IMR-90 (cell line): ENCODE results near the gene MSRB1. TPM values are rescaled to one million over a fixed set of nuclear protein-coding genes. Genes with fewer than 3 reads are reported as not detected.

Source experiments
- ATAC-seq: fragments of 200-7000 bp; cut with Tn5 transposase; 2 replicates; pipeline ENCODE4 v1.9.1; 2020; ENCODE audit warnings: low read depth, mild to moderate bottlenecking, moderate library complexity
- BruUV-seq: library from RNA; stranded (reverse); fragments of 400-500 nt; replicated peaks from 2 replicates; lab custom pipeline; 2021; lab: Mats Ljungman, UMichigan
- CTCF ChIA-PET: fragments of 300-600 bp; formaldehyde crosslinking; extraction: SDS; loops from one replicate; lab custom pipeline; 2021; ENCODE audit warnings: antibody characterized with exemption; lab: Yijun Ruan, JAX
- POLR2A ChIA-PET: fragments of 300-600 bp; sonication (Branson Sonifier 250); formaldehyde crosslinking; loops from one replicate; lab custom pipeline; 2022; ENCODE audit warnings: antibody characterized with exemption; ENCODE audit not compliant: unreplicated experiment; lab: Charles Lee
- DNase-seq: peaks from one replicate; pipeline ENCODE4 v3.0.0; 2013
- H2AFZ ChIP-seq: replicated peaks from 2 replicates; pipeline ENCODE3; 2013; ENCODE audit warnings: low read length, mild to moderate bottlenecking; ENCODE audit not compliant: poor library complexity
- H2AK5ac ChIP-seq: 2 replicates; pipeline ENCODE4 v1.6.1; 2013; ENCODE audit warnings: low read depth, low read length, inconsistent platforms
- H2AK9ac ChIP-seq: replicated peaks from 2 replicates; pipeline ENCODE3; 2013; ENCODE audit warnings: mild to moderate bottlenecking, low read depth, low read length, moderate library complexity; ENCODE audit not compliant: poor library complexity
- H2BK120ac ChIP-seq: 2 replicates; pipeline ENCODE4 v1.6.1; 2013; ENCODE audit warnings: low read depth, low read length, inconsistent platforms
- H2BK15ac ChIP-seq: 3 replicates; pipeline ENCODE4 v1.6.1; 2013; ENCODE audit warnings: low read depth, low read length, inconsistent platforms
- H2BK20ac ChIP-seq: 2 replicates; pipeline ENCODE4 v1.6.1; 2013; ENCODE audit warnings: low read depth, mild to moderate bottlenecking, inconsistent platforms, low read length, moderate library complexity
- H2BK5ac ChIP-seq: 2 replicates; pipeline ENCODE4 v1.6.1; 2013; ENCODE audit warnings: mild to moderate bottlenecking, low read depth, low read length, inconsistent platforms; ENCODE audit not compliant: poor library complexity, severe bottlenecking
- H3K14ac ChIP-seq: replicated peaks from 2 replicates; pipeline ENCODE4 v1.6.1; 2013; ENCODE audit warnings: low read depth, low read length, inconsistent platforms
- H3K18ac ChIP-seq: 2 replicates; pipeline ENCODE4 v1.6.1; 2013; ENCODE audit warnings: low read depth, low read length, control low read depth
- H3K23ac ChIP-seq: 2 replicates; pipeline ENCODE4 v1.6.1; 2013; ENCODE audit warnings: low read depth, low read length, inconsistent platforms
- H3K27ac ChIP-seq: 2 replicates; pipeline ENCODE4 v1.5.1; 2013; ENCODE audit warnings: mild to moderate bottlenecking, control low read depth, low read length; ENCODE audit not compliant: insufficient read depth
- H3K27me3 ChIP-seq: 2 replicates; pipeline ENCODE4 v1.6.1; 2013; ENCODE audit warnings: low read length; ENCODE audit not compliant: control insufficient read depth, insufficient read depth
- H3K36me3 ChIP-seq: 2 replicates; pipeline ENCODE4 v1.6.1; 2013; ENCODE audit warnings: low read length, mixed read lengths; ENCODE audit not compliant: control insufficient read depth, insufficient read depth
- H3K4ac ChIP-seq: 2 replicates; pipeline ENCODE4 v1.6.1; 2013; ENCODE audit warnings: low read depth, low read length, inconsistent platforms
- H3K4me1 ChIP-seq: 2 replicates; pipeline ENCODE4 v1.6.1; 2013; ENCODE audit warnings: low read length, mixed read lengths; ENCODE audit not compliant: control insufficient read depth, insufficient read depth
- H3K4me2 ChIP-seq: 2 replicates; pipeline ENCODE4 v1.6.1; 2013; ENCODE audit warnings: low read depth, mild to moderate bottlenecking, control low read depth, low read length, moderate library complexity
- H3K4me3 ChIP-seq: 2 replicates; pipeline ENCODE4 v1.5.1; 2013; ENCODE audit warnings: low read depth, mild to moderate bottlenecking, control low read depth, low read length, moderate library complexity; ENCODE audit not compliant: insufficient read depth
- H3K56ac ChIP-seq: 2 replicates; pipeline ENCODE4 v1.6.1; 2013; ENCODE audit warnings: low read length, inconsistent platforms; ENCODE audit not compliant: insufficient read depth; ENCODE audit errors: extremely low read depth
- H3K79me1 ChIP-seq, 2 experiments: 2 replicates each; pipeline ENCODE4 v1.6.1; 2013; ENCODE audit warnings: low read length in 2 of 2, inconsistent platforms in 1 of 2, low read depth in 1 of 2
- H3K9ac ChIP-seq: 2 replicates; pipeline ENCODE4 v1.6.1; 2013; ENCODE audit warnings: low read depth, low read length, control low read depth
- H3K9me1 ChIP-seq: 2 replicates; pipeline ENCODE4 v1.6.1; 2013; ENCODE audit warnings: low read length, inconsistent platforms; ENCODE audit not compliant: insufficient read depth
- H3K9me3 ChIP-seq: 2 replicates; pipeline ENCODE4 v1.6.1; 2013; ENCODE audit warnings: low read length; ENCODE audit not compliant: control insufficient read depth, insufficient read depth
- H4K20me1 ChIP-seq: 2 replicates; pipeline ENCODE4 v1.6.1; 2013; ENCODE audit warnings: low read length, inconsistent platforms; ENCODE audit not compliant: insufficient read depth
- H4K5ac ChIP-seq: 2 replicates; pipeline ENCODE4 v1.6.1; 2013; ENCODE audit warnings: mild to moderate bottlenecking, low read depth, low read length, control low read depth
- H4K8ac ChIP-seq, 2 experiments: 2 replicates each; pipeline ENCODE4 v1.6.1; 2013; ENCODE audit warnings: low read depth in 2 of 2, low read length in 2 of 2, control low read depth in 1 of 2, inconsistent platforms in 1 of 2
- H4K91ac ChIP-seq: 2 replicates; pipeline ENCODE4 v1.6.1; 2013; ENCODE audit warnings: low read depth, low read length, inconsistent platforms; ENCODE audit not compliant: insufficient read depth
- NFE2L2 ChIP-seq: fragments of 150-350 bp; IDR thresholded peaks from 2 replicates; pipeline ENCODE4 v1.6.1; 2016; ENCODE audit warnings: low read depth, mild to moderate bottlenecking, low read length
- WGBS, 2 experiments: methylation state at CpG; one replicate each; pipeline versions ENCODE4 v1.1.5 to v1.1.7; 2013; ENCODE audit warnings: missing lambda C conversion rate in 2 of 2; ENCODE audit not compliant: insufficient read length in 1 of 2; ENCODE audit errors: extremely low coverage in 2 of 2; 5-methylcytosine and 5-hydroxymethylcytosine counted together
- dilution Hi-C: fragments of 300-500 bp; cut with HindIII; formaldehyde crosslinking; loops from one replicate; pipeline ENCODE4 v1.14.3; 2018; ENCODE audit warnings: low sequenced_read_pairs; ENCODE audit not compliant: unreplicated experiment
- in situ Hi-C: fragments of 300-500 bp; cut with MboI; formaldehyde crosslinking; loops from 3 replicates; pipeline ENCODE4 v1.14.3; 2019; ENCODE audit warnings: low sequenced_read_pairs, inconsistent platforms, mixed read lengths
- intact Hi-C: fragments of 100-400 bp; cut with micrococcal nuclease; formaldehyde crosslinking; loops from 2 replicates; pipeline ENCODE4 v1.10.0; 2022
- polyA plus RNA-seq, 3 experiments: library from polyadenylated mRNA; depleted of rRNA; stranded (reverse); fragments of >200 nt; gene quantifications; 2 replicates each; pipeline ENCODE4 v1.2.3, GENCODE V29; 2012; ENCODE audit warnings: low replicate concordance in 1 of 3
- total RNA-seq: library from RNA; depleted of rRNA; stranded (reverse); fragments of >200 nt; gene quantifications from 2 replicates; pipeline ENCODE4 v1.2.3, GENCODE V29; 2012
- TF ChIP-seq, protein P1 (sequence below): fragments of 150-350 bp; IDR thresholded peaks from 2 replicates; pipeline ENCODE4 v1.6.1; 2016; ENCODE audit warnings: low read depth, mild to moderate bottlenecking, low read length, moderate library complexity, borderline replicate concordance

The MSRB1 gene
- total and polyA plus RNA-seq, 2 of the 4 experiments (the other 2 are of a cell fraction): 17.0 to 32.3 TPM

GRCh38 chr16:1916640-1916990, 26.4 kb downstream of the MSRB1 start:
- Histone ChIP-seq H3K18ac (no peak overlapping the region), H2BK5ac (no peak overlapping the region), H2AK5ac (no peak overlapping the region), H2BK120ac (no peak overlapping the region), H4K20me1 (no peaks in the 10 kb centered on the region), H3K27ac (no peak overlapping the region), H3K23ac (no peak overlapping the region), H3K4ac (no peak overlapping the region), H4K91ac (no peak overlapping the region), H2BK15ac (no peak overlapping the region), H3K36me3 (no peaks in the 10 kb centered on the region), H3K9me1 (no peaks in the 10 kb centered on the region; the same call in 1 of the 2 replicates), H3K4me3 (no peak overlapping the region), H4K5ac (no peak overlapping the region), H2BK20ac (no peak overlapping the region), H3K79me1 (no peaks in the 10 kb centered on the region), H3K56ac (no peak overlapping the region), H3K4me2 (no peak overlapping the region), H3K14ac (no peak overlapping the region), H2AK9ac (no peak overlapping the region), H3K9ac (no peak overlapping the region), H4K8ac (no peak overlapping the region), H3K9me3 (no peaks in the 10 kb centered on the region), H3K27me3 (peaks cover 82% of the 10 kb centered on the region), H2AFZ (no peak overlapping the region), H3K4me1 (no peaks in the 10 kb centered on the region)
- ATAC-seq (no peak), DNase-seq (no peak)
- CTCF ChIA-PET: no interaction called here
- POLR2A ChIA-PET: no interaction called here
- in situ Hi-C loops (no loop called here), intact Hi-C loops (no loop called here), dilution Hi-C loops (no loop called here)
- TF ChIP-seq, protein P1, sequence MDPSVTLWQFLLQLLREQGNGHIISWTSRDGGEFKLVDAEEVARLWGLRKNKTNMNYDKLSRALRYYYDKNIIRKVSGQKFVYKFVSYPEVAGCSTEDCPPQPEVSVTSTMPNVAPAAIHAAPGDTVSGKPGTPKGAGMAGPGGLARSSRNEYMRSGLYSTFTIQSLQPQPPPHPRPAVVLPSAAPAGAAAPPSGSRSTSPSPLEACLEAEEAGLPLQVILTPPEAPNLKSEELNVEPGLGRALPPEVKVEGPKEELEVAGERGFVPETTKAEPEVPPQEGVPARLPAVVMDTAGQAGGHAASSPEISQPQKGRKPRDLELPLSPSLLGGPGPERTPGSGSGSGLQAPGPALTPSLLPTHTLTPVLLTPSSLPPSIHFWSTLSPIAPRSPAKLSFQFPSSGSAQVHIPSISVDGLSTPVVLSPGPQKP: no peak
- no peak for TF ChIP-seq NFE2L2
- no TSS peak for BruUV-seq
- WGBS, 2 experiments: no CpG with 5 or more reads among the region's 5 CpGs
